GM23248 (cell line): ENCODE data around the gene KCTD19. TPM values are rescaled to one million over a fixed set of nuclear protein-coding genes. Genes with fewer than 3 reads are reported as not detected.
"Not testable (repeated sequence)": the region's sequence is repeated elsewhere in the genome, so short reads cannot be mapped to it uniquely, and the experiment has no call there.

Source experiments
- DNase-seq: peaks from one replicate; pipeline ENCODE4 v3.0.0-alpha.2; 2015
- H2AFZ ChIP-seq: fragments of 200-600 bp; sonication (generic); 2 replicates; pipeline ENCODE4 v1.6.1; 2016; ENCODE audit warnings: antibody characterized with exemption
- H3F3A ChIP-seq: fragments of 200-600 bp; sonication (generic); 2 replicates; pipeline ENCODE4 v1.6.1; 2016; ENCODE audit warnings: mild to moderate bottlenecking, antibody characterized with exemption, mixed run types; ENCODE audit not compliant: insufficient read depth
- H3K27ac ChIP-seq: fragments of 200-600 bp; sonication (generic); 2 replicates; pipeline ENCODE4 v1.5.1; 2016; ENCODE audit warnings: mild to moderate bottlenecking
- H3K27me3 ChIP-seq: fragments of 200-600 bp; sonication (generic); replicated peaks from 2 replicates; pipeline ENCODE4 v1.6.1; 2016; ENCODE audit warnings: mild to moderate bottlenecking; ENCODE audit not compliant: insufficient read depth
- H3K36me3 ChIP-seq: fragments of 200-600 bp; sonication (generic); 2 replicates; pipeline ENCODE4 v1.6.1; 2016; ENCODE audit warnings: low read depth, mild to moderate bottlenecking
- H3K4me1 ChIP-seq: fragments of 200-600 bp; sonication (generic); 2 replicates; pipeline ENCODE4 v1.6.1; 2016; ENCODE audit warnings: mild to moderate bottlenecking; ENCODE audit not compliant: insufficient read depth
- H3K4me2 ChIP-seq: fragments of 200-600 bp; sonication (generic); one replicate; pipeline ENCODE4 v1.6.1; 2016; ENCODE audit warnings: mild to moderate bottlenecking; ENCODE audit not compliant: unreplicated experiment
- H3K4me3 ChIP-seq: fragments of 200-600 bp; sonication (generic); 2 replicates; pipeline ENCODE4 v1.5.1; 2016; ENCODE audit warnings: mild to moderate bottlenecking
- H3K79me2 ChIP-seq: fragments of 200-600 bp; sonication (generic); 2 replicates; pipeline ENCODE4 v1.6.1; 2016; ENCODE audit warnings: mild to moderate bottlenecking; ENCODE audit not compliant: insufficient read depth
- H3K9ac ChIP-seq: fragments of 200-600 bp; sonication (generic); 2 replicates; pipeline ENCODE4 v1.6.1; 2016; ENCODE audit warnings: mild to moderate bottlenecking
- H3K9me2 ChIP-seq: fragments of 200-600 bp; sonication (generic); 2 replicates; pipeline ENCODE4 v1.6.1; 2016; ENCODE audit warnings: mixed run types, mild to moderate bottlenecking, moderate library complexity; ENCODE audit not compliant: insufficient read depth
- H3K9me3 ChIP-seq: fragments of 200-600 bp; sonication (generic); one replicate; pipeline ENCODE4 v1.6.1; 2017; ENCODE audit warnings: low read depth
- H4K20me1 ChIP-seq: fragments of 200-600 bp; sonication (generic); 2 replicates; pipeline ENCODE4 v1.6.0; 2016; ENCODE audit not compliant: insufficient read depth
- EZH2 ChIP-seq: fragments of 200-600 bp; sonication (generic); IDR thresholded peaks from 2 replicates; pipeline ENCODE4 v1.6.1; 2018; ENCODE audit warnings: antibody characterized with exemption, mild to moderate bottlenecking; ENCODE audit not compliant: insufficient read depth, poor library complexity, severe bottlenecking
- EZH2phosphoT487 ChIP-seq: fragments of 200-600 bp; sonication (generic); IDR thresholded peaks from 2 replicates; pipeline ENCODE4 v1.6.1; 2018; ENCODE audit warnings: antibody characterized with exemption, moderate library complexity, mild to moderate bottlenecking, low read depth; ENCODE audit not compliant: insufficient read depth
- WGBS, 2 experiments: methylation state at CpG; one replicate each; pipeline ENCODE4 v1.1.6; 2015 to 2017; ENCODE audit warnings: low lambda C conversion rate in 2 of 2, low coverage in 1 of 2; ENCODE audit errors: missing lambda C conversion rate in 2 of 2; 5-methylcytosine and 5-hydroxymethylcytosine counted together
- in situ Hi-C: fragments of 300-500 bp; cut with MboI; formaldehyde crosslinking; loops from 2 replicates; pipeline ENCODE4 v1.15.0; 2020
- polyA plus RNA-seq: library from polyadenylated mRNA; unstranded; fragments of >200 nt; fragmentation: Nextera tagmentation; extraction: Ambion mirVana; gene quantifications from 2 replicates; pipeline ENCODE4 v1.2.1, GENCODE V29; 2016
- total RNA-seq: library from RNA; depleted of rRNA; stranded (reverse); fragments of >200 nt; shearing (Covaris generic); gene quantifications from 2 replicates; pipeline ENCODE4 v1.2.3, GENCODE V29; 2014

Gene KCTD19
- total and polyA plus RNA-seq, 2 experiments from 2014 or later, result not detected

DNA sequence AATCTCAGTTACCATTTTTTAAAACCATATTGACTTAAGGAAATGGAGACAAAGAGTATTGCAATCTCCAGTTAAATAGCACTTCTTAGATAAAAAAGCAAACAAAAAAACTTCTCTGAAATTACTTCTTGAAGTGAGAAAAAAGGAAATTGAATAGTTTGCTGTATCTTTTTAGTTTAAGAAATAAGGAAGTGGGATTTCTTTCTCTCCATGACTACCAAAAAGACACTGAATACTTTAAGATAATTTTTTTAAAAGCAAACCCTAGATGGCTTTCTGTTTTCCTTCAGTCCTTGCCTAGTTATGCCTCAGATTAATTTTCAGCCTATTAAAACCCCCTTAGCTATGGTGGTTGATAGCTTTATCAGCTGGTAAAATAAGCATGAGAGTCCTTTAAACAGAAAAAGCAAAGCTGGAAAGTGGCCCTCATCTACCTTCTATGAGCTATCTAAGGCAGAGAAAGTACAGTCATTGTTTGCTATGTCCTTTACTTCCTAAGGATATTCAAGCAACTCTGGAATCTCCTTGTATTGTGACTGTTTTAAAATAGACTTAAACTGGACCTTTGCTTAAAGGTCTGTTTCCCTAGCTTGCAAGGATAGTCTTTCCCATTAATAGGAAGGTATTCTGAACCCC is 38.2 kb upstream of the KCTD19 start:
- no peak overlapping the region for H3K4me2 ChIP-seq
- DNase-seq, result no peak
- H3K27ac ChIP-seq, result no peak overlapping the region
- H3K9ac ChIP-seq, result no peak overlapping the region
- no peaks in the 10 kb centered on the region for H3K9me3 ChIP-seq
- no peak overlapping the region for H2AFZ ChIP-seq
- H3K36me3 ChIP-seq, result no peaks in the 10 kb centered on the region
- no peaks in the 10 kb centered on the region for H4K20me1 ChIP-seq
- in situ Hi-C loops, result no loop called here
- H3K4me3 ChIP-seq, result no peak overlapping the region
- peaks cover 61% of the 10 kb centered on the region for H3K27me3 ChIP-seq
- TF ChIP-seq EZH2 (no peak), EZH2phosphoT487 (no peak)
- no peaks in the 10 kb centered on the region for H3K9me2 ChIP-seq
- no peaks in the 10 kb centered on the region for H3F3A ChIP-seq
- no peaks in the 10 kb centered on the region for H3K4me1 ChIP-seq
- H3K79me2 ChIP-seq, result no peaks in the 10 kb centered on the region

GRCh38 chr16:67361038-67361437 is 34.5 kb upstream of the KCTD19 start:
- Histone ChIP-seq H3K9ac (no peak overlapping the region), H3K36me3 (no peaks in the 10 kb centered on the region), H3K9me2 (no peaks in the 10 kb centered on the region), H3K4me3 (no peak overlapping the region), H4K20me1 (no peaks in the 10 kb centered on the region), H3K27ac (no peak overlapping the region), H3K9me3 (no peaks in the 10 kb centered on the region), H3F3A (no peaks in the 10 kb centered on the region), H3K79me2 (no peaks in the 10 kb centered on the region), H3K4me1 (no peaks in the 10 kb centered on the region), H3K4me2 (no peak overlapping the region), H2AFZ (no peak overlapping the region), H3K27me3 (peaks cover 38% of the 10 kb centered on the region)
- 71 to 80% methylated on average over 3 of the region's 3 CpGs for WGBS, 2 experiments
- in situ Hi-C loops, result no loop called here
- TF ChIP-seq EZH2phosphoT487, result no peak
- no peak for TF ChIP-seq EZH2
- no peak for DNase-seq

DNA sequence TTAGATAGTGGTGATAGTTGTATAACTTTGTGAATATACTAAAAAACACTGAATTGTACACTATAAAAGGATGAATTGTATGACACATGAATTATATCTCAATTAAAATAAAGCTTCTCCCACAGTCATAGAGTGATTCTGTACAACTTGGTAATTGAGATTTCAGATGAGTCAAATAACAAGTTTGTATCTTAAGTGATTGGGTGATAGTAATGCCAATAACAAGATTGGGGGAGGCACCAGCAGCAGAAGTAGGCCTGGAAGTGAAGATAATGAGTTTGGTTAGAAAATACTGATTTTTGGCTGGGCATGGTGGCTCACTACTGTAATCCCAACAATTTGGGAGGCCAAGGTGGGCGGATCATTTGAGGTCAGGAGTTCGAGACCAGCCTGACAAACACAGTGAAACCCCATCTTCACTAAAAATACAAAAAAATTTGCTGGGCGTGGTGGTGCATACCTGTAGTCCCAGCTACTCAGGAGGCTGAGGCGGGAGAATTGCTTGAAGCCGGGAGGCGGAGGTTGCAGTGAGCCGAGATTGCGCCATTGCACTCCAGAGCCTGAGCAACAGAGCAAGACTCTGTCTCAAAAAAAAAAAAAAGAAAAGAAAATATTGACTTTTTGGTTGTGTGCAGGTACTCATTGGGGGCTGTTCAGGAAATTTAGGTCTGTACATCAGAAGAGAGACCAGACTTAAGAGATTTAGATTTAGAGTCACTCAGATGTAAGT is 33.2 kb upstream of the KCTD19 start:
- H3K27me3 ChIP-seq, result peaks cover 25% of the 10 kb centered on the region
- 92% methylated on average over 8 of the region's 8 CpGs for WGBS, 2 experiments

GRCh38 chr16:67357561-67357960 is 31.0 kb upstream of the KCTD19 start:
- H3K9me2 ChIP-seq, result no peaks in the 10 kb centered on the region
- no peak overlapping the region for H3K4me3 ChIP-seq
- no peaks in the 10 kb centered on the region for H4K20me1 ChIP-seq
- no peak for DNase-seq
- no peak overlapping the region for H3K4me2 ChIP-seq
- H3K79me2 ChIP-seq, result no peaks in the 10 kb centered on the region
- in situ Hi-C loops, result no loop called here
- no peak overlapping the region for H2AFZ ChIP-seq
- no peaks in the 10 kb centered on the region for H3K9me3 ChIP-seq
- TF ChIP-seq EZH2phosphoT487 (no peak), EZH2 (no peak)
- no peaks in the 10 kb centered on the region for H3K4me1 ChIP-seq
- H3K27ac ChIP-seq, result no peak overlapping the region
- WGBS, 2 experiments, result 48 to 52% methylated on average over 4 of the region's 4 CpGs
- H3K27me3 ChIP-seq, result peaks cover 9% of the 10 kb centered on the region; the same call in 1 of the 2 replicates
- H3K36me3 ChIP-seq, result no peaks in the 10 kb centered on the region
- H3K9ac ChIP-seq, result no peak overlapping the region
- H3F3A ChIP-seq, result no peaks in the 10 kb centered on the region

More for the DNA sequence above, 33.2 kb upstream of the KCTD19 start:
- H3K4me2 ChIP-seq, H4K20me1 ChIP-seq, H2AFZ ChIP-seq, H3K4me1 ChIP-seq, H3K27ac ChIP-seq, H3F3A ChIP-seq, H3K36me3 ChIP-seq, H3K79me2 ChIP-seq, H3K4me3 ChIP-seq, H3K9me2 ChIP-seq, in situ Hi-C loops, DNase-seq, H3K9ac ChIP-seq, H3K9me3 ChIP-seq: not testable (repeated sequence)
